HepG2 (cell line): ENCODE results near the gene AK3. TPM values are rescaled to one million over a fixed set of nuclear protein-coding genes. Genes with fewer than 3 reads are reported as not detected.

Experiments used
- BORCS8-MEF2B ChIP-seq: sonication (generic); formaldehyde crosslinking; IDR thresholded peaks from 2 replicates; pipeline ENCODE4 v1.8.0; 2022; ENCODE audit warnings: mild to moderate bottlenecking, missing genetic modification reagents
- CBX5 ChIP-seq: sonication (generic); formaldehyde crosslinking; IDR thresholded peaks from 2 replicates; pipeline ENCODE4 v1.4.0; 2020; ENCODE audit warnings: missing genetic modification reagents, borderline replicate concordance
- ELF3 ChIP-seq: IDR thresholded peaks from 2 replicates; pipeline ENCODE4 v1.6.1; 2016; ENCODE audit warnings: missing genetic modification reagents, missing compliant biosample characterization
- ETV5 ChIP-seq: IDR thresholded peaks from 2 replicates; pipeline ENCODE4 v1.6.1; 2018; ENCODE audit warnings: missing biosample characterization, missing genetic modification reagents, inconsistent platforms, borderline replicate concordance
- MAX ChIP-seq: IDR thresholded peaks from 2 replicates; pipeline ENCODE4 v1.6.1; 2012; ENCODE audit warnings: inconsistent platforms
- MTF1 ChIP-seq: sonication (generic); formaldehyde crosslinking; IDR thresholded peaks from 2 replicates; pipeline ENCODE4 v1.5.0; 2020; ENCODE audit warnings: missing genetic modification reagents
- RFXAP ChIP-seq: sonication (generic); formaldehyde crosslinking; IDR thresholded peaks from 2 replicates; pipeline ENCODE4 v1.4.0; 2020; ENCODE audit warnings: missing genetic modification reagents, borderline replicate concordance
- SPEN ChIP-seq: sonication (generic); formaldehyde crosslinking; IDR thresholded peaks from 2 replicates; pipeline ENCODE4 v1.5.1; 2020; ENCODE audit warnings: low read depth, mild to moderate bottlenecking, missing genetic modification reagents
- TOE1 ChIP-seq: sonication (generic); formaldehyde crosslinking; IDR thresholded peaks from 2 replicates; pipeline ENCODE4 v1.4.0; 2020; ENCODE audit warnings: mild to moderate bottlenecking, missing genetic modification reagents
- ZKSCAN5 ChIP-seq: sonication (generic); formaldehyde crosslinking; IDR thresholded peaks from 2 replicates; pipeline ENCODE4 v1.5.1; 2020; ENCODE audit warnings: mild to moderate bottlenecking, missing genetic modification reagents
- ZMYM4 ChIP-seq: sonication (generic); formaldehyde crosslinking; IDR thresholded peaks from 2 replicates; pipeline ENCODE4 v1.8.1; 2023; ENCODE audit warnings: mild to moderate bottlenecking, missing genetic modification reagents
- ZNF30 ChIP-seq: sonication (generic); formaldehyde crosslinking; IDR thresholded peaks from 2 replicates; pipeline ENCODE4 v1.5.0; 2020; ENCODE audit warnings: mild to moderate bottlenecking, missing genetic modification reagents
- ZNF496 ChIP-seq: sonication (generic); formaldehyde crosslinking; IDR thresholded peaks from 2 replicates; pipeline ENCODE4 v1.8.1; 2023; ENCODE audit warnings: mild to moderate bottlenecking, moderate library complexity, missing genetic modification reagents; ENCODE audit not compliant: insufficient replicate concordance
- ZNF839 ChIP-seq: sonication (generic); formaldehyde crosslinking; IDR thresholded peaks from 2 replicates; pipeline ENCODE4 v1.4.0; 2020; ENCODE audit warnings: missing genetic modification reagents, mild to moderate bottlenecking, borderline replicate concordance
- ZSCAN12 ChIP-seq: sonication (generic); formaldehyde crosslinking; IDR thresholded peaks from 2 replicates; pipeline ENCODE4 v1.9.0; 2021; ENCODE audit warnings: mild to moderate bottlenecking, missing genetic modification reagents
- ZSCAN22 ChIP-seq: sonication (generic); formaldehyde crosslinking; IDR thresholded peaks from 2 replicates; pipeline ENCODE4 v1.4.0; 2020; ENCODE audit warnings: mild to moderate bottlenecking, missing genetic modification reagents
- polyA plus RNA-seq, 8 experiments: library from polyadenylated mRNA; depleted of rRNA in 3 of 8; stranded (reverse) in 7 of 8; unstranded in 1 of 8; fragments of >200 nt; fragmentation: Illumina TruSeq in 4 of 8; extraction: Trizol in 4 of 8; gene quantifications; 2 replicates each; pipeline versions ENCODE4 v1.2.1 to v1.2.3, GENCODE V29; 2011 to 2016; ENCODE audit warnings: low read depth in 4 of 8, missing spikeins in 1 of 8, mixed read lengths in 1 of 8; ENCODE audit not compliant: insufficient read depth in 1 of 8
- total RNA-seq, 5 experiments: library from RNA; depleted of rRNA; stranded (reverse); fragments of >200 nt; fragmentation: Illumina TruSeq; extraction: Trizol; gene quantifications; 2 replicates each; pipeline ENCODE4 v1.2.3, GENCODE V29; 2016; ENCODE audit warnings: low read depth in 1 of 5
- TF ChIP-seq, protein P1 (sequence below): sonication (generic); formaldehyde crosslinking; IDR thresholded peaks from 2 replicates; pipeline ENCODE4 v1.4.0; 2020; ENCODE audit warnings: low read depth, missing genetic modification reagents
- TF ChIP-seq, protein P2 (sequence below): sonication (generic); formaldehyde crosslinking; IDR thresholded peaks from 2 replicates; pipeline ENCODE4 v1.9.0; 2021; ENCODE audit warnings: missing genetic modification reagents, mild to moderate bottlenecking, borderline replicate concordance
- TF ChIP-seq, protein P3 (sequence below): sonication (generic); formaldehyde crosslinking; IDR thresholded peaks from 2 replicates; pipeline ENCODE4 v1.8.1; 2023; ENCODE audit warnings: mild to moderate bottlenecking, inconsistent platforms, moderate library complexity, missing genetic modification reagents, borderline replicate concordance
- TF ChIP-seq, protein P4 (sequence below): sonication (generic); formaldehyde crosslinking; IDR thresholded peaks from 2 replicates; pipeline ENCODE4 v1.5.0; 2020; ENCODE audit warnings: missing genetic modification reagents

The AK3 gene
- total and polyA plus RNA-seq, 2 of the 13 experiments (the other 11 are each of a cell fraction or from before 2014, with no cell fraction given): 76.8 to 109 TPM

DNA sequence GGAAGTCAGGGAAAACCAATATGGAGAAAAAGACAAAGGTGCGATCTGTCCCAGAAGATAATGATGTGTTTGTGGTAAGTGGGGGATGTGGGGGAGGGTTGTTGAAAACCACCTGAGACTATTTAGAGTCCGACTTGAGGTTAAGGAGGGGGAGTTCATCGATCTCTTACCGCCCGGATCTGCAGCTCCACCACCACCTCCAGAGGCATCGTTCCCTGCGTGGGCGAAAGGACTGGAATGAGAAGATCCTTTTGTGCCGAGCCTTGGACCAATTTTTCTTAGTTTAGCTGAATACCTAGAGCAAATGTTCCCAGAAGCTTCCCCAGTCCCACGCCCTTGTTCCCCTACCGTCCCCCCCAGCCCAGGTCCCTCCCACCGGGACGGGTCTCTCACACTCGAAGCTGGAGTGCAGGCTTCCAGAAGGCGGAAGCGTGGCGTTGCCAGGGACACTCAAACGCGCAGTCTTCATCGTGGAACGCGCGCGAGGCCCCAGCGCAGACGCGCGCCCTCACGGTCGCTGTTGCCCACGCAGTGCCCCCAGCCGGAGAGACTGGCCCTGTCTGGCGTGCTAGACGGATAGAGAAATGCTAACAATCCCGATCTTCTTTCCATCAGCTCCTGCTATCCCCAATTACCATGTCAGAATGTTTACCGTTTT is 74.8 kb downstream of the AK3 start, which contains the start of gene SPATA6L (continued):
- TF ChIP-seq MTF1 (CRISPR knock-in tag) (no peak), RFXAP (CRISPR knock-in tag) (no peak), TOE1 (CRISPR knock-in tag) (no peak), ZNF30 (CRISPR knock-in tag) (no peak), ZMYM4 (CRISPR knock-in tag) (peak; percentile 57), ZNF839 (CRISPR knock-in tag) (no peak), ELF3 (CRISPR knock-in tag) (peak; percentile 52; the same call in 1 of the 2 replicates), SPEN (CRISPR knock-in tag) (no peak), ZSCAN12 (CRISPR knock-in tag) (no peak), CBX5 (CRISPR knock-in tag) (0 out of 2 replicates have a peak, but pooled peaks have one; percentile 21), MAX (peak; percentile 76), ZSCAN22 (CRISPR knock-in tag) (no peak), BORCS8-MEF2B (peak; percentile 58; the same call in 1 of the 2 replicates), ETV5 (CRISPR knock-in tag) (peak; percentile 38; the same call in 1 of the 2 replicates), ZNF496 (no peak), ZKSCAN5 (CRISPR knock-in tag) (no peak)
- TF ChIP-seq, protein P1, sequence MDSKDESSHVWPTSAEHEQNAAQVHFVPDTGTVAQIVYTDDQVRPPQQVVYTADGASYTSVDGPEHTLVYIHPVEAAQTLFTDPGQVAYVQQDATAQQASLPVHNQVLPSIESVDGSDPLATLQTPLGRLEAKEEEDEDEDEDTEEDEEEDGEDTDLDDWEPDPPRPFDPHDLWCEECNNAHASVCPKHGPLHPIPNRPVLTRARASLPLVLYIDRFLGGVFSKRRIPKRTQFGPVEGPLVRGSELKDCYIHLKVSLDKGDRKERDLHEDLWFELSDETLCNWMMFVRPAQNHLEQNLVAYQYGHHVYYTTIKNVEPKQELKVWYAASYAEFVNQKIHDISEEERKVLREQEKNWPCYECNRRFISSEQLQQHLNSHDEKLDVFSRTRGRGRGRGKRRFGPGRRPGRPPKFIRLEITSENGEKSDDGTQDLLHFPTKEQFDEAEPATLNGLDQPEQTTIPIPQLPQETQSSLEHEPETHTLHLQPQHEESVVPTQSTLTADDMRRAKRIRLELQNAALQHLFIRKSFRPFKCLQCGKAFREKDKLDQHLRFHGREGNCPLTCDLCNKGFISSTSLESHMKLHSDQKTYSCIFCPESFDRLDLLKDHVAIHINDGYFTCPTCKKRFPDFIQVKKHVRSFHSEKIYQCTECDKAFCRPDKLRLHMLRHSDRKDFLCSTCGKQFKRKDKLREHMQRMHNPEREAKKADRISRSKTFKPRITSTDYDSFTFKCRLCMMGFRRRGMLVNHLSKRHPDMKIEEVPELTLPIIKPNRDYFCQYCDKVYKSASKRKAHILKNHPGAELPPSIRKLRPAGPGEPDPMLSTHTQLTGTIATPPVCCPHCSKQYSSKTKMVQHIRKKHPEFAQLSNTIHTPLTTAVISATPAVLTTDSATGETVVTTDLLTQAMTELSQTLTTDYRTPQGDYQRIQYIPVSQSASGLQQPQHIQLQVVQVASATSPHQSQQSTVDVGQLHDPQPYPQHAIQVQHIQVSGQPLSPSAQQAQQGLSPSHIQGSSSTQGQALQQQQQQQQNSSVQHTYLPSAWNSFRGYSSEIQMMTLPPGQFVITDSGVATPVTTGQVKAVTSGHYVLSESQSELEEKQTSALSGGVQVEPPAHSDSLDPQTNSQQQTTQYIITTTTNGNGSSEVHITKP (CRISPR knock-in tag): no peak
- TF ChIP-seq, protein P2, sequence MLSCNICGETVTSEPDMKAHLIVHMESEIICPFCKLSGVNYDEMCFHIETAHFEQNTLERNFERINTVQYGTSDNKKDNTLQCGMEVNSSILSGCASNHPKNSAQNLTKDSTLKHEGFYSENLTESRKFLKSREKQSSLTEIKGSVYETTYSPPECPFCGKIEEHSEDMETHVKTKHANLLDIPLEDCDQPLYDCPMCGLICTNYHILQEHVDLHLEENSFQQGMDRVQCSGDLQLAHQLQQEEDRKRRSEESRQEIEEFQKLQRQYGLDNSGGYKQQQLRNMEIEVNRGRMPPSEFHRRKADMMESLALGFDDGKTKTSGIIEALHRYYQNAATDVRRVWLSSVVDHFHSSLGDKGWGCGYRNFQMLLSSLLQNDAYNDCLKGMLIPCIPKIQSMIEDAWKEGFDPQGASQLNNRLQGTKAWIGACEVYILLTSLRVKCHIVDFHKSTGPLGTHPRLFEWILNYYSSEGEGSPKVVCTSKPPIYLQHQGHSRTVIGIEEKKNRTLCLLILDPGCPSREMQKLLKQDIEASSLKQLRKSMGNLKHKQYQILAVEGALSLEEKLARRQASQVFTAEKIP (CRISPR knock-in tag): no peak
- TF ChIP-seq, protein P3, sequence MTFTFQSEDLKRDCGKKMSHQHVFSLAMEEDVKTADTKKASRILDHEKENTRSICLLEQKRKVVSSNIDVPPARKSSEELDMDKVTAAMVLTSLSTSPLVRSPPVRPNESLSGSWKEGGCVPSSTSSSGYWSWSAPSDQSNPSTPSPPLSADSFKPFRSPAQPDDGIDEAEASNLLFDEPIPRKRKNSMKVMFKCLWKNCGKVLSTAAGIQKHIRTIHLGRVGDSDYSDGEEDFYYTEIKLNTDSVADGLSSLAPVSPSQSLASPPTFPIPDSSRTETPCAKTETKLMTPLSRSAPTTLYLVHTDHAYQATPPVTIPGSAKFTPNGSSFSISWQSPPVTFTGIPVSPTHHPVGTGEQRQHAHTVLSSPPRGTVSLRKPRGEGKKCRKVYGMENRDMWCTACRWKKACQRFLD (CRISPR knock-in tag): no peak
- TF ChIP-seq, protein P4, sequence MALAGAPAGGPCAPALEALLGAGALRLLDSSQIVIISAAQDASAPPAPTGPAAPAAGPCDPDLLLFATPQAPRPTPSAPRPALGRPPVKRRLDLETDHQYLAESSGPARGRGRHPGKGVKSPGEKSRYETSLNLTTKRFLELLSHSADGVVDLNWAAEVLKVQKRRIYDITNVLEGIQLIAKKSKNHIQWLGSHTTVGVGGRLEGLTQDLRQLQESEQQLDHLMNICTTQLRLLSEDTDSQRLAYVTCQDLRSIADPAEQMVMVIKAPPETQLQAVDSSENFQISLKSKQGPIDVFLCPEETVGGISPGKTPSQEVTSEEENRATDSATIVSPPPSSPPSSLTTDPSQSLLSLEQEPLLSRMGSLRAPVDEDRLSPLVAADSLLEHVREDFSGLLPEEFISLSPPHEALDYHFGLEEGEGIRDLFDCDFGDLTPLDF: no peak; the same call in 1 of the 2 replicates
